Kidney tubule cell (primary cell): ENCODE measurements around the gene ABHD12.
"Not testable (repeated sequence)": the region's sequence is repeated elsewhere in the genome, so short reads cannot be mapped to it uniquely, and the experiment has no call there.

ENCODE experiments used
- DNase-seq: peaks from one replicate; pipeline ENCODE4 v3.0.0-alpha.2; 2018; ENCODE audit warnings: low spot score

The ABHD12 gene

GRCh38 chr20:25390538-25391528 lies at the start of gene ABHD12:
TSS of gene ABHD12 (minus strand) at chr20:25390835. CDS start at chr20:25390703, 132 bp downstream.
- DNase-seq = peak; percentile 97

DNA sequence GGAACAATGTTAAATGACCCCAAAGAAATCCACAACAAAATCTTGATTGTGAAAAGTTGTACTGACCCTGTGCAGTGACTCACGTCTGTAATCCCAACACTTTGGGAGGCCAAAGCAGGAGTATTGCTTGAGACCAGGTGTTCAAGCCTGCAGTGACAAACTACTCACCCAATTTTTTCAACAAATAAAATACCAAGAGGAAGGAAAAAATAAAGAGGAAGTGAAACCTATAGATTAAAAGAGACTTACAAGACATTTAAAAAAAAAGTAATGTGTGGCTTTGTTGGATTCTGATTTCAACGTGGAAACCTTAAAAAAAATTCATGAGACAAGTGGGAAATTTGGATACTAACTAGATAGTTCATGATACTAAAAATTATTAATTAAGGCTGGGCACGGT lies 48.7 kb upstream of the ABHD12 start:
- DNase-seq = no peak

DNA sequence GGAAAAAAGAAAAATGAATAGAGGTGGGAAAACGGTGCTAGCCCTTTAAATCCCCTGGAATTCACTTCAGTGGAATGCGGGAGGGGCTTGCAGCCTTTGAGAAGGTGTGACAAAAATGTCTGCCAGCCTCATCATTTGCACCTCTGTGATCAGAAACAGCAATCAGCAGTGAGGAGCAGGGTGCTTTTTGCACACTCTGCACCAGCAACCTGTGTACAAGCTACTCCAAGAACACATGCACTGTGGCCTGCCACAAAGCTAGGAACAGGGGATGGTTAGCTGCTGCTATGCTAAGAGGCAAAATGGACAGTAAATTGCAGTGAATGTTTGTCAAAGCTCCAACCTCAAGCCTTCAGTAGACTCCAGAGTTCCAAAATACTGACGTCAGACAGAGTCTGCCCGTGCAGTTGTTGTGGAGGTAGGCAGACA lies 46.5 kb upstream of the ABHD12 start:
- peak; percentile 63 for DNase-seq

DNA sequence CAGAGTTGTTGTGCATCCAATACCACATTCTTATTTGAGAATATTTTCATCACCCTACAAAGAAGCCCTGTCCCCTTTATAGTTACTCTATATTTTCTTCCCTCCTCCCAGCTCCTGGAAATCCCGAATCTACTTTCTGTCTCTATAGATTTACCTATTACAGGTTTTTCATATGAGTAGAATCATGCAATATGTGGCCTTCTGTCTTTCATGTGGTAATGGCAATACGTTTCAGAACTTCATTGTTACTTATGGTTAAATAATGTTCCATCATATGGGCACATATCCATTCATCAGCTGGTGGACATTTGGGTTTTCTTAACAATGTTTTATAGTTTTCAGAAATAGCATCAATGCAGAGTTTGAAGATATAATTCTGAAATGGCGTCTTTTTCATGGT lies 33.9 kb upstream of the ABHD12 start:
- no peak for DNase-seq

GRCh38 chr20:25422032-25422431 lies 31.4 kb upstream of the ABHD12 start:
- no peak for DNase-seq

DNA sequence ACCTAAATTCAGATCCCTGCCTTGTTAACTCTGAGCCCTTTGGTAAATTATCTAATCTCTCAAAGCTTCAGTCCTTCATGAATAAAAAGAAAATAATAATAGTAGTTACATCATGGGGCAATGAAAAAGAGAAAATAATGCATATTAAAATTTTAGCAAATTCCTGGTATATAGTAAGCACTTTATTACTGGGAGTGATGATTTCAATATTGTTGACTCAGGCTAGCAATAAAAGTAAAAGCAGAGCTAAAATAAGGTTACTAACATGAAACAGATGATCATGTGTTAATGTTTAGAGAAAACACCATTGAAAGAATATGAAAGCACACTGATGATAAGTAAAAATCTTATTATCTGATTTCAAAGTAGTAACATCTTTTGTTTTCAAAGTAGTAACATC lies 30.5 kb upstream of the ABHD12 start:
- DNase-seq = no peak

- DNase-seq = peak; percentile 69
Measured at GRCh38 chr20:25418776-25419175, 28.1 kb upstream of the ABHD12 start.

GRCh38 chr20:25408890-25409289 lies 18.3 kb upstream of the ABHD12 start:
- peak; percentile 50 for DNase-seq

DNA sequence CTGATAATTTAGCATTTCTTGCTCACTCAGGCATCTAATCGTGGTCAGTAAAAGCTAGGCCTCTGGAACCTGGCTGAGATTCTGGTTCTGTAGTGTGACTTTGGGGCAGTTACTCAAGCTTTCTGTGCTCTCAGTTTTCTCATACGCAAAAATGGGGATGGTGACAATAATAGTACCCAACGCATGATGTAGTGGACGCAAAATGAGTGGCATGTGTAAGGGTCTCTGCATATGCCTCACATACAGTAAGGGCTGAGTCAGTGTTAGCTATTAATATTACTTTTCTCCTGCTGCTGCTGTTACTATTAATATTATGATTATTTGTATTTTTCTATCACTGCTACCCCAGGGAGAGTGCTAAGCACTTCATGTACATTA lies 17.5 kb upstream of the ABHD12 start:
- no peak for DNase-seq

GRCh38 chr20:25407311-25408169 lies 16.9 kb upstream of the ABHD12 start, which contains the start of gene GINS1:
TSS of gene GINS1 (plus strand) at chr20:25407673. CDS start at chr20:25407821, 148 bp downstream.
- peak; percentile 92 for DNase-seq

- DNase-seq = no peak
Measured at GRCh38 chr20:25402583-25402982, 11.9 kb upstream of the ABHD12 start.

DNA sequence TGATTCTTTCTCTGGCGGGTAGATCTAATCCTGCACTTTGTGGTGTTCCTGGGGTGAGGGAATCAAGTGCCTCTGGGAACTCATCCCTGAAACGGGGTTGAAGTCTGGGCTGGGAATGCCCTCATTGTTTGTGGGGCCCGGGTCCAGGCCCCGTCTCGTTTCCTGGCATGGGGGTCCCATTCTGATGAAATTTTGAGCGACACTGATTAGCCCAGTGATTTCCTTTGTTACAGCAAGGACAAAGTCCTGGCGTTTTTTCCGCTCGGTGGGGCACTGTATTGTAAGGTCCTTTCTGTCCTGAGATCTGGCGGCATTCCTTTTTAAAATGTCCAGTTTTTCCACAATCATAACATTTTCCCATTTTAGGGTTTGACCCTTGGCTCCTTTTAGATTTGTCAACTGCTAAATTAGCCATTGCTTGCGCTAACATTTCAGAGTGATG lies 9.7 kb upstream of the ABHD12 start:
- DNase-seq = not testable (repeated sequence)

- DNase-seq = peak; percentile 82
Measured at GRCh38 chr20:25399037-25399430, 8.4 kb upstream of the ABHD12 start.

DNA sequence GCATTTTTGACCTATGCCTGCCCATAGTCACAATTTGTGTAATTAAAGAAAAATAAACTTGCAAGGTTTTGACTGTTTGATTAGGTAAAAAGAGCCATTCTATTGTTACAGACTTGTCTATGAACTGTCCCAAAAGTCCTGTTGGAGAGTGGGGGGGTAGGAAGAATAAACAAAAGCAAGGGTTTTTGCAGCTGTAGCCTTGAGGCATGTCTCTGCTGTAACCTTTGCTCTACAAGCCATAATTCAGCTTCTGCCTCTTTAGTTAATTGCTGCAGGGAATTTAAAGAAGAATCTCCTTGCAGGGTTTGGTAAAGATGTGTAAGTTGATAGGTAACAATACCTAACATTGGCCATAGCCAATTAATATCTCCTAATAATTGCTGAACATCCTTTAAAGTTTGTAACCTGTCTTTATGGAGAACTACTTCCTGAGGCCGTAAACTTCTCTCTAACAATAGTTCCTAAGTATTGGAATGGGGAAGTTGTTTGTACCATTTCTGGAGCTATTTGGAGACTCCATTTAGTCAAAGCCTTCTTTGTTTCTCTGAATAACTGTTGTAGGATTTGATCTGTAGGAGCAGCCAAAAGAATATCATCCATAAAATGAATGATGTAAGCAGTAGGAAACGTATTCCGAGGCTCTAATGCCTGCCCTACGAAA lies 7.9 kb upstream of the ABHD12 start:
- DNase-seq = no peak

GRCh38 chr20:25397821-25398220 lies 7.2 kb upstream of the ABHD12 start:
- peak; percentile 37 for DNase-seq

- DNase-seq = no peak
Measured at GRCh38 chr20:25397096-25397495, 6.5 kb upstream of the ABHD12 start.

GRCh38 chr20:25394996-25395395 lies 4.4 kb upstream of the ABHD12 start:
- peak; percentile 68 for DNase-seq

DNA sequence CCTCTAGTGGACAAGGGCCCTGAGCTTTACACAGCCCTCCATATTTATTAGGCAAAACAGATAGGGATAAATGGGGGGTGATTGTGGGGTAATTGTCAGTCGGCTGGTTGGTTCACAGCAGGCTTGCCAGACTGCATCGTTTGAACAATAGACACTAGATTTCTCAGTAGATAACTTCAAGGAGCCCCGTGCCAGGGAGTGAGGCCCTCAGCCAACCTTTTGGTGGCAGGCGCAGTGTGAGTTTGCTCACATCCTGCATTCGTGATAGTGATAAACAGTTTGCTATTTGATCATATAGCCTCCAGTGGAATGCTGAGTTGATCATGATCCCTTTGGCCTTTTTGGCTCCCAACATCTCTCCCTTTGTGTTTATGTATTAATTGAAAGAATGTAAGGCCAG lies 3.6 kb upstream of the ABHD12 start:
- no peak for DNase-seq

GRCh38 chr20:25389858-25390537 lies 637 bp downstream of the ABHD12 start:
- no peak for DNase-seq

- DNase-seq = peak; percentile 41
Measured at GRCh38 chr20:25389401-25389857, 1.2 kb downstream of the ABHD12 start.

DNA sequence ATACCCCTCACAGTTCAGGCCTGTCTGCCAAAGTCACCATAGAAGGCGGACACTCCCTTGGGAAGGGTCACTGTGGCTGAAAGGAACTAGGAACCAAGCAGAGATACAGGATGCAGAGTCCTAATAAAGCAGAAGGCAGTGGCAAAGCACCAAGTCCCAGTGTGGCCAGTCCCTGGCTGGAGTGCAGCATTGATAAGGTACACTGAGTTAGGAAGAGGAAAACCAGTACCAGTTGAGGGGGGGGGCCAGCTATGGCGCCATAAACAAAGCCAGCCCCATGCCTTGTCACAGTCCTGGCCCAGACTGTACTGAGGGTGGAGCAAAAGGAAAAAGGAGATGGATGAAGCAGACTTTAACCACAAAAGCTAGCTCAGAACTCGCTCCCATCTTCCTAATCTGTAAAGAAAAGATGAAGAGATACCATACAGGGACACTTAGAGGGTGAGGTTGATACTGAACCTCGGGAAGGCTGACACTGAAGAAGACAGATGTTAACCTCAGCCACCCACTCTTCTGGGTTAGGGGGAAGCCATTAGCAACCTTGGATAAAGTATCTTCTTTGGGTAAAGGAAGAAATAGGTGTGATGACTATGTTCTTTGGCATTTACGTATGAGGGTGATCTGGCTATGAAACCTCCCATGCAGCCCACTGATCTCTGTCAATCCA lies 7.8 kb downstream of the ABHD12 start:
- DNase-seq = peak; percentile 26
